HepG2 (cell line): ENCODE data around the gene LYPLA2. TPM values are rescaled to one million over a fixed set of nuclear protein-coding genes. Genes with fewer than 3 reads are reported as not detected.
A peak's percentile ranks its signal among the peaks of the same experiment; 100 is the strongest.

ENCODE experiments used
- ARNTL ChIP-seq: sonication (generic); formaldehyde crosslinking; IDR thresholded peaks from 2 replicates; pipeline ENCODE4 v1.4.0; 2020; ENCODE audit warnings: mild to moderate bottlenecking, missing genetic modification reagents
- CAMTA2 ChIP-seq: sonication (generic); formaldehyde crosslinking; IDR thresholded peaks from 2 replicates; pipeline ENCODE4 v1.4.0; 2020; ENCODE audit warnings: mild to moderate bottlenecking, missing genetic modification reagents, borderline replicate concordance
- CBX2 ChIP-seq, 2 experiments: fragments of 200-600 bp in 1 of 2; sonication (generic); formaldehyde crosslinking in 1 of 2; IDR thresholded peaks; 2 replicates each; pipeline versions ENCODE4 v1.7.0 to v1.8.1; 2018 to 2022; ENCODE audit warnings: low read depth in 2 of 2, low read length in 1 of 2, mild to moderate bottlenecking in 1 of 2, missing genetic modification reagents in 1 of 2
- HDAC2 ChIP-seq: sonication (generic); formaldehyde crosslinking; IDR thresholded peaks from 2 replicates; pipeline ENCODE4 v1.4.0; 2020; ENCODE audit warnings: missing genetic modification reagents
- HOXD1 ChIP-seq: sonication (generic); formaldehyde crosslinking; IDR thresholded peaks from 2 replicates; pipeline ENCODE4 v1.5.0; 2020; ENCODE audit warnings: missing genetic modification reagents
- IKZF1 ChIP-seq: fragments of 450-650 bp; IDR thresholded peaks from 2 replicates; pipeline ENCODE4 v1.7.1; 2016
- KMT2B ChIP-seq: IDR thresholded peaks from 2 replicates; pipeline ENCODE4 v1.6.1; 2016; ENCODE audit warnings: missing genetic modification reagents, missing compliant biosample characterization
- MED8 ChIP-seq: sonication (generic); formaldehyde crosslinking; IDR thresholded peaks from 2 replicates; pipeline ENCODE4 v1.8.1; 2023; ENCODE audit warnings: mild to moderate bottlenecking, missing genetic modification reagents; ENCODE audit not compliant: insufficient replicate concordance
- NAIF1 ChIP-seq: sonication (generic); formaldehyde crosslinking; IDR thresholded peaks from 2 replicates; pipeline ENCODE4 v1.5.0; 2020; ENCODE audit warnings: mild to moderate bottlenecking, missing genetic modification reagents, borderline replicate concordance
- POLR2AphosphoS5 ChIP-seq: IDR thresholded peaks from 2 replicates; pipeline ENCODE4 v1.6.1; 2012; ENCODE audit warnings: low read depth, low read length
- U2AF2 ChIP-seq: fragments of 200-400 bp; formaldehyde crosslinking; IDR thresholded peaks from 2 replicates; pipeline ENCODE4 v1.6.1; 2017; ENCODE audit warnings: low read depth, mild to moderate bottlenecking, low read length
- ZFP90 ChIP-seq: sonication (generic); formaldehyde crosslinking; IDR thresholded peaks from 2 replicates; pipeline ENCODE4 v1.8.0; 2022; ENCODE audit warnings: missing genetic modification reagents, mild to moderate bottlenecking, inconsistent platforms, borderline replicate concordance
- ZMAT3 ChIP-seq: sonication (generic); formaldehyde crosslinking; conservative IDR thresholded peaks from 2 replicates; pipeline ENCODE4 v1.7.0; 2021; ENCODE audit warnings: missing genetic modification reagents
- ZNF24 ChIP-seq: fragments of 450-650 bp; IDR thresholded peaks from 2 replicates; pipeline ENCODE4 v1.6.1; 2017; ENCODE audit warnings: antibody characterized with exemption, mild to moderate bottlenecking
- ZNF3 ChIP-seq: IDR thresholded peaks from 2 replicates; pipeline ENCODE4 v1.7.0; 2017; ENCODE audit warnings: inconsistent platforms
- ZNF441 ChIP-seq: sonication (generic); formaldehyde crosslinking; IDR thresholded peaks from 2 replicates; pipeline ENCODE4 v1.7.0; 2021; ENCODE audit warnings: missing genetic modification reagents, borderline replicate concordance
- ZNF678 ChIP-seq: sonication (generic); formaldehyde crosslinking; IDR thresholded peaks from 2 replicates; pipeline ENCODE4 v1.4.0; 2020; ENCODE audit warnings: mild to moderate bottlenecking, missing genetic modification reagents
- ZNF7 ChIP-seq: IDR thresholded peaks from 2 replicates; pipeline ENCODE4 v1.6.1; 2016; ENCODE audit warnings: missing biosample characterization, missing genetic modification reagents
- ZNF703 ChIP-seq: sonication (generic); formaldehyde crosslinking; IDR thresholded peaks from 2 replicates; pipeline ENCODE4 v1.5.1; 2020; ENCODE audit warnings: missing genetic modification reagents, mild to moderate bottlenecking, moderate library complexity, borderline replicate concordance
- ZNF720 ChIP-seq: sonication (generic); formaldehyde crosslinking; IDR thresholded peaks from 2 replicates; pipeline ENCODE4 v1.4.0; 2020; ENCODE audit warnings: missing genetic modification reagents
- ZNF788 ChIP-seq: sonication (generic); formaldehyde crosslinking; IDR thresholded peaks from 2 replicates; pipeline ENCODE4 v1.5.0; 2020; ENCODE audit warnings: mild to moderate bottlenecking, missing genetic modification reagents, borderline replicate concordance
- polyA plus RNA-seq, 8 experiments: library from polyadenylated mRNA; depleted of rRNA in 3 of 8; stranded (reverse) in 7 of 8; unstranded in 1 of 8; fragments of >200 nt; fragmentation: Illumina TruSeq in 4 of 8; extraction: Trizol in 4 of 8; gene quantifications; 2 replicates each; pipeline versions ENCODE4 v1.2.1 to v1.2.3, GENCODE V29; 2011 to 2016; ENCODE audit warnings: low read depth in 4 of 8, missing spikeins in 1 of 8, mixed read lengths in 1 of 8; ENCODE audit not compliant: insufficient read depth in 1 of 8
- total RNA-seq, 5 experiments: library from RNA; depleted of rRNA; stranded (reverse); fragments of >200 nt; fragmentation: Illumina TruSeq; extraction: Trizol; gene quantifications; 2 replicates each; pipeline ENCODE4 v1.2.3, GENCODE V29; 2016; ENCODE audit warnings: low read depth in 1 of 5
- TF ChIP-seq, protein P1 (sequence below): sonication (generic); formaldehyde crosslinking; IDR thresholded peaks from 2 replicates; pipeline ENCODE4 v1.5.1; 2020; ENCODE audit warnings: mild to moderate bottlenecking, missing genetic modification reagents
- TF ChIP-seq, protein P2 (sequence below): sonication (generic); formaldehyde crosslinking; IDR thresholded peaks from 2 replicates; pipeline ENCODE4 v1.8.0; 2022; ENCODE audit warnings: low read depth, missing genetic modification reagents
- TF ChIP-seq, protein P3 (sequence below): sonication (generic); formaldehyde crosslinking; IDR thresholded peaks from 2 replicates; pipeline ENCODE4 v1.9.0; 2021; ENCODE audit warnings: missing genetic modification reagents, mild to moderate bottlenecking, borderline replicate concordance

LYPLA2 gene
- total and polyA plus RNA-seq, 2 of the 13 experiments (the other 11 are each of a cell fraction or from before 2014, with no cell fraction given): 72.1 to 73.2 TPM

DNA sequence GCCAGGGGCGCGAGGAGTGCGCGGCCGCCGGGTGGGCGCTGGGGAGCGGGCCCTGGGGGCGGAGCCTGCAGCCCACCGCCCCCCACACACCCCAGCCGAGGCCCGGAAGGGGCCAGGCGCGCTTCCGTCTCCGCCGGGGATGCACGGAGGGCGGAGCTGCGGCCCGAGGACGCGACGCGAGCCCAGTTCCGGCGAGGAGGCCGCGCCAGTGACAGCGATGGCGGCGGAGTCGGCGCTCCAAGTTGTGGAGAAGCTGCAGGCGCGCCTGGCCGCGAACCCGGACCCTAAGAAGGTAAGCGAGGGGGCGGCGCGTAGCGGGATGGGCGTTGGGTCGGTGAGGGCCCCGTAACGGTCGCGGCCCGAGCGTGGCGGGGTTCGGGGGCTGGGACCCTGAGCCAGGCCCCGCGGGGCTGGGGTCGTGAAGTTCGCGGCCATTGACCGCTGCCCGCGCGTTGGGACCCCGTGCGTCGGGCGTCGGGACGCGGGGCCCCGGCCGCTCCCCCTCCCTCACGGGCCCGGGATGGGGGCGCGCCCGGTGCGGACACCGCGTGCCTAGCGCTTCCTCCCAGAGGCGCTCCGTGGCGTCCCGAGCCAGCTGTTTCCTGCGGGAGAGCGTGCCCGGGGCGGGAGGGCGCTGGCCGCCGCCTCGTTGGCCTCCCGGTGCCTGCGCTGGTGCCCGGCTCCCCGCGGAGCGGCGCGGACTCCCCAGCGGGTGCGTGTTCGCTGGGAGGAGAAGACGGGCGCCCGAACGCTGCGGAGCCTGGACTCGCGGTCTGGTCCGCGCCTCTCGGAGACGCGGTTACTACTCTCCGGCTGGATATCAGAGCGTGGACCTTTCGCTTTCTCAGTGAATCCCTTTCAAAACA is 47.4 kb upstream of the LYPLA2 start, which contains the start of gene ELOA (continued):
- TF ChIP-seq ZNF788 (CRISPR knock-in tag) (no peak; the same call in 1 of the 2 replicates), ZNF3 (CRISPR knock-in tag) (no peak), ZNF7 (CRISPR knock-in tag) (no peak), ZNF441 (peak; percentile 66; the same call in 1 of the 2 replicates), MED8 (CRISPR knock-in tag) (peak; percentile 81), ZNF24 (no peak), CBX2 (IDR thresholded peaks at IDR 0.05; ENCODE audit: low read depth, low read length) (no peak), CBX2 (CRISPR knock-in tag; IDR thresholded peaks at IDR 0.05; ENCODE audit: low read depth) (peak; percentile 30; the same call in 1 of the 2 replicates), POLR2AphosphoS5 (peak; percentile 84), ZNF703 (CRISPR knock-in tag) (no peak), ZFP90 (CRISPR knock-in tag) (no peak; the same call in 1 of the 2 replicates), HDAC2 (CRISPR knock-in tag) (peak; percentile 15; the same call in 1 of the 2 replicates), IKZF1 (no peak), ZNF720 (CRISPR knock-in tag) (no peak), ARNTL (CRISPR knock-in tag) (no peak), KMT2B (CRISPR knock-in tag) (peak; percentile 79; the same call in 1 of the 2 replicates), NAIF1 (CRISPR knock-in tag) (no peak), ZNF678 (CRISPR knock-in tag) (no peak), CAMTA2 (CRISPR knock-in tag) (no peak), ZMAT3 (peak; percentile 74; the same call in 1 of the 2 replicates), HOXD1 (no peak), U2AF2 (no peak)
- TF ChIP-seq, protein P1, sequence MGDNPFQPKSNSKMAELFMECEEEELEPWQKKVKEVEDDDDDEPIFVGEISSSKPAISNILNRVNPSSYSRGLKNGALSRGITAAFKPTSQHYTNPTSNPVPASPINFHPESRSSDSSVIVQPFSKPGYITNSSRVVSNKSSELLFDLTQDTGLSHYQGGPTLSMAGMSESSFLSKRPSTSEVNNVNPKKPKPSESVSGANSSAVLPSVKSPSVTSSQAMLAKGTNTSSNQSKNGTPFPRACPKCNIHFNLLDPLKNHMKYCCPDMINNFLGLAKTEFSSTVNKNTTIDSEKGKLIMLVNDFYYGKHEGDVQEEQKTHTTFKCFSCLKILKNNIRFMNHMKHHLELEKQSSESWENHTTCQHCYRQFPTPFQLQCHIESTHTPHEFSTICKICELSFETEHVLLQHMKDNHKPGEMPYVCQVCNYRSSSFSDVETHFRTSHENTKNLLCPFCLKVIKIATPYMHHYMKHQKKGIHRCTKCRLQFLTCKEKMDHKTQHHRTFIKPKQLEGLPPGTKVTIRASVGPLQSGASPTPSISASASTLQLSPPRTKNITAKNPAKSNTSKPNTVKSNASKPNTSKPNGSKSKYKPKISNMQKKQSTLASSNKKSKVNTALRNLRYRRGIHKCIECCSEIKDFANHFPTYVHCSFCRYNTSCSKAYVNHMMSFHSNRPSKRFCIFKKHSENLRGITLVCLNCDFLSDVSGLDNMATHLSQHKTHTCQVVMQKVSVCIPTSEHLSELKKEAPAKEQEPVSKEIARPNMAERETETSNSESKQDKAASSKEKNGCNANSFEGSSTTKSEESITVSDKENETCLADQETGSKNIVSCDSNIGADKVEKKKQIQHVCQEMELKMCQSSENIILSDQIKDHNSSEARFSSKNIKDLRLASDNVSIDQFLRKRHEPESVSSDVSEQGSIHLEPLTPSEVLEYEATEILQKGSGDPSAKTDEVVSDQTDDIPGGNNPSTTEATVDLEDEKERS (CRISPR knock-in tag): no peak
- TF ChIP-seq, protein P2, sequence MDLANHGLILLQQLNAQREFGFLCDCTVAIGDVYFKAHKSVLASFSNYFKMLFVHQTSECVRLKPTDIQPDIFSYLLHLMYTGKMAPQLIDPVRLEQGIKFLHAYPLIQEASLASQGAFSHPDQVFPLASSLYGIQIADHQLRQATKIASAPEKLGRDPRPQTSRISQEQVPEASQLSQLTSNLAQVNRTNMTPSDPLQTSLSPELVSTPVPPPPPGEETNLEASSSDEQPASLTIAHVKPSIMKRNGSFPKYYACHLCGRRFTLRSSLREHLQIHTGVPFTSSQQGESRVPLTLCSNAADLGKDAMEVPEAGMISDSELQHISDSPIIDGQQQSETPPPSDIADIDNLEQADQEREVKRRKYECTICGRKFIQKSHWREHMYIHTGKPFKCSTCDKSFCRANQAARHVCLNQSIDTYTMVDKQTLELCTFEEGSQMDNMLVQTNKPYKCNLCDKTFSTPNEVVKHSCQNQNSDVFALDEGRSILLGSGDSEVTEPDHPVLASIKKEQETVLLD: peak; percentile 62; the same call in 1 of the 2 replicates
- TF ChIP-seq, protein P3, sequence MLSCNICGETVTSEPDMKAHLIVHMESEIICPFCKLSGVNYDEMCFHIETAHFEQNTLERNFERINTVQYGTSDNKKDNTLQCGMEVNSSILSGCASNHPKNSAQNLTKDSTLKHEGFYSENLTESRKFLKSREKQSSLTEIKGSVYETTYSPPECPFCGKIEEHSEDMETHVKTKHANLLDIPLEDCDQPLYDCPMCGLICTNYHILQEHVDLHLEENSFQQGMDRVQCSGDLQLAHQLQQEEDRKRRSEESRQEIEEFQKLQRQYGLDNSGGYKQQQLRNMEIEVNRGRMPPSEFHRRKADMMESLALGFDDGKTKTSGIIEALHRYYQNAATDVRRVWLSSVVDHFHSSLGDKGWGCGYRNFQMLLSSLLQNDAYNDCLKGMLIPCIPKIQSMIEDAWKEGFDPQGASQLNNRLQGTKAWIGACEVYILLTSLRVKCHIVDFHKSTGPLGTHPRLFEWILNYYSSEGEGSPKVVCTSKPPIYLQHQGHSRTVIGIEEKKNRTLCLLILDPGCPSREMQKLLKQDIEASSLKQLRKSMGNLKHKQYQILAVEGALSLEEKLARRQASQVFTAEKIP (CRISPR knock-in tag): no peak
